GM19467 (cell line): ENCODE measurements around the gene ZNF710.

ENCODE experiments used
- ATAC-seq: cut with Tn5 transposase; IDR thresholded peaks from one replicate; pipeline ENCODE4 v1.9.1; 2021; ENCODE audit warnings: mild to moderate bottlenecking, moderate library complexity; ENCODE audit not compliant: unreplicated experiment

ZNF710 gene

GRCh38 chr15:90036806-90037510, 35.8 kb downstream of the ZNF710 start:
- no peak for ATAC-seq

- ATAC-seq, result no peak
Measured at GRCh38 chr15:90037511-90037860, 36.4 kb downstream of the ZNF710 start.

- peak; percentile 50 for ATAC-seq
Measured at GRCh38 chr15:90037961-90038631, 37.0 kb downstream of the ZNF710 start.

GRCh38 chr15:90038632-90039095, 37.5 kb downstream of the ZNF710 start:
- no peak for ATAC-seq

- no peak for ATAC-seq
Measured at GRCh38 chr15:90039996-90040395, 38.9 kb downstream of the ZNF710 start.

- ATAC-seq, result no peak
Measured at GRCh38 chr15:90040618-90041017, 39.5 kb downstream of the ZNF710 start.

- no peak for ATAC-seq
Measured at GRCh38 chr15:90042356-90042755, 41.2 kb downstream of the ZNF710 start.

GRCh38 chr15:90042766-90043529, 41.8 kb downstream of the ZNF710 start:
- ATAC-seq, result no peak

- no peak for ATAC-seq
Measured at GRCh38 chr15:90043530-90044010, 42.4 kb downstream of the ZNF710 start.

- ATAC-seq, result no peak
Measured at GRCh38 chr15:90044191-90044590, 43.1 kb downstream of the ZNF710 start.

- no peak for ATAC-seq
Measured at GRCh38 chr15:90044916-90045371, 43.8 kb downstream of the ZNF710 start.

- no peak for ATAC-seq
Measured at GRCh38 chr15:90046289-90046688, 45.2 kb downstream of the ZNF710 start.

GRCh38 chr15:90046911-90047392, 45.8 kb downstream of the ZNF710 start:
- no peak for ATAC-seq

GRCh38 chr15:90047956-90048575, 46.9 kb downstream of the ZNF710 start:
- no peak for ATAC-seq

GRCh38 chr15:90049030-90049429, 47.9 kb downstream of the ZNF710 start:
- ATAC-seq, result no peak

- ATAC-seq, result no peak
Measured at GRCh38 chr15:90049666-90050604, 48.8 kb downstream of the ZNF710 start.

GRCh38 chr15:90051874-90052273, 50.8 kb downstream of the ZNF710 start:
- ATAC-seq, result no peak

GRCh38 chr15:90053685-90054466, 52.8 kb downstream of the ZNF710 start:
- ATAC-seq, result no peak

- no peak for ATAC-seq
Measured at GRCh38 chr15:90054618-90055097, 53.5 kb downstream of the ZNF710 start.
